GM23338 (cell line): ENCODE measurements around the gene PPY.

Experiments used
- CREB1 ChIP-seq: fragments of 250-450 bp; sonication (Bioruptor Pico); IDR thresholded peaks from 2 replicates; pipeline ENCODE4 v1.5.0; 2020; ENCODE audit warnings: low read depth, mild to moderate bottlenecking, moderate library complexity
- CTCF ChIP-seq, 2 experiments: fragments of 200-600 bp in 1 of 2; sonication (generic) in 1 of 2; conservative IDR thresholded peaks; 2 replicates each; pipeline versions ENCODE4 v1.5.1 to v1.6.1; 2016 to 2017; ENCODE audit warnings: antibody characterized with exemption in 2 of 2, low read depth in 2 of 2, mild to moderate bottlenecking in 2 of 2, moderate library complexity in 1 of 2
- EZH2 ChIP-seq: fragments of 200-600 bp; sonication (generic); IDR thresholded peaks from one replicate; pipeline ENCODE4 v1.8.0; 2017; ENCODE audit warnings: antibody characterized with exemption, mild to moderate bottlenecking, low read depth; ENCODE audit not compliant: unreplicated experiment
- POLR2AphosphoS5 ChIP-seq: IDR thresholded peaks from 2 replicates; pipeline ENCODE4 v1.6.1; 2016; ENCODE audit warnings: antibody characterized with exemption, low read depth

- TF ChIP-seq CTCF (conservative IDR thresholded peaks at IDR 0.05; ENCODE audit: low read depth in 2 of 2) (no peak), CREB1 (CRISPR knock-in tag) (no peak), POLR2AphosphoS5 (no peak; the same call in 1 of the 2 replicates), EZH2 (peak; percentile 30)
Measured at GRCh38 chr17:43907998-43908721, 34.1 kb downstream of the PPY start.
